RWPE1 (cell line): ENCODE data around the gene TRIB2.

ENCODE experiments used
- CTCF ChIA-PET: fragments of 350-600 bp; sonication (Branson Sonifier 250); formaldehyde crosslinking; extraction: SDS; loops from one replicate; lab custom pipeline; 2021; lab: Yijun Ruan, JAX
- POLR2A ChIA-PET: fragments of 400-600 bp; formaldehyde crosslinking; extraction: SDS; loops from one replicate; lab custom pipeline; 2020; ENCODE audit warnings: antibody characterized with exemption; ENCODE audit not compliant: low non-redundant PET; lab: Yijun Ruan, JAX
- DNase-seq: peaks from one replicate; pipeline ENCODE4 v3.0.0; 2012; ENCODE audit warnings: low spot score
- H3K27ac ChIP-seq: fragments of 450-650 bp; 2 replicates; pipeline ENCODE4 v1.5.1; 2017
- TF ChIP-seq, protein P1 (sequence below): fragments of 450-650 bp; conservative IDR thresholded peaks from 2 replicates; pipeline ENCODE4 v1.5.1; 2017; ENCODE audit warnings: low read depth, mild to moderate bottlenecking

TRIB2 gene

DNA sequence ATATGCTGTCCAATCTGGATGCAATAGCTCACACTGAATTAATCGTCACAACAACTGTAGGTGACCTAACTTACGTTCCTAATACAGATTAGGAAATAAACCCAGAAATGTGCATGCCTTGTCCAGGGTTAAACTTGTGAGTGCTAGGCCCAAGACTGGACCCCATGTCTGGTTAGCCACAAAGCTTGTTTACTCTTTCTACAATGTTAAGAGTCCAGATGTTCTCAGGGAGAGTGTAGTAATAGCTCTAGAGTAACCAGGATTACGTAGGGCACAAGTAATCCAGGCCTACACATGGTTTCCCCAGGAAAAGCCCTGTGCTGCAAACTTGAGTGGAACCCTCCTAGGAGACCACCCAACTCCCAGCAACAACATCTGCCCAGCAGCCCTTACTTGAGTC, 26.2 kb downstream of the TRIB2 start:
- no peak overlapping the region for H3K27ac ChIP-seq
- ChIA-PET CTCF (no interaction called here), POLR2A (no interaction called here)
- TF ChIP-seq, protein P1, sequence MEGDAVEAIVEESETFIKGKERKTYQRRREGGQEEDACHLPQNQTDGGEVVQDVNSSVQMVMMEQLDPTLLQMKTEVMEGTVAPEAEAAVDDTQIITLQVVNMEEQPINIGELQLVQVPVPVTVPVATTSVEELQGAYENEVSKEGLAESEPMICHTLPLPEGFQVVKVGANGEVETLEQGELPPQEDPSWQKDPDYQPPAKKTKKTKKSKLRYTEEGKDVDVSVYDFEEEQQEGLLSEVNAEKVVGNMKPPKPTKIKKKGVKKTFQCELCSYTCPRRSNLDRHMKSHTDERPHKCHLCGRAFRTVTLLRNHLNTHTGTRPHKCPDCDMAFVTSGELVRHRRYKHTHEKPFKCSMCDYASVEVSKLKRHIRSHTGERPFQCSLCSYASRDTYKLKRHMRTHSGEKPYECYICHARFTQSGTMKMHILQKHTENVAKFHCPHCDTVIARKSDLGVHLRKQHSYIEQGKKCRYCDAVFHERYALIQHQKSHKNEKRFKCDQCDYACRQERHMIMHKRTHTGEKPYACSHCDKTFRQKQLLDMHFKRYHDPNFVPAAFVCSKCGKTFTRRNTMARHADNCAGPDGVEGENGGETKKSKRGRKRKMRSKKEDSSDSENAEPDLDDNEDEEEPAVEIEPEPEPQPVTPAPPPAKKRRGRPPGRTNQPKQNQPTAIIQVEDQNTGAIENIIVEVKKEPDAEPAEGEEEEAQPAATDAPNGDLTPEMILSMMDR, result no peak
- no peak for DNase-seq

DNA sequence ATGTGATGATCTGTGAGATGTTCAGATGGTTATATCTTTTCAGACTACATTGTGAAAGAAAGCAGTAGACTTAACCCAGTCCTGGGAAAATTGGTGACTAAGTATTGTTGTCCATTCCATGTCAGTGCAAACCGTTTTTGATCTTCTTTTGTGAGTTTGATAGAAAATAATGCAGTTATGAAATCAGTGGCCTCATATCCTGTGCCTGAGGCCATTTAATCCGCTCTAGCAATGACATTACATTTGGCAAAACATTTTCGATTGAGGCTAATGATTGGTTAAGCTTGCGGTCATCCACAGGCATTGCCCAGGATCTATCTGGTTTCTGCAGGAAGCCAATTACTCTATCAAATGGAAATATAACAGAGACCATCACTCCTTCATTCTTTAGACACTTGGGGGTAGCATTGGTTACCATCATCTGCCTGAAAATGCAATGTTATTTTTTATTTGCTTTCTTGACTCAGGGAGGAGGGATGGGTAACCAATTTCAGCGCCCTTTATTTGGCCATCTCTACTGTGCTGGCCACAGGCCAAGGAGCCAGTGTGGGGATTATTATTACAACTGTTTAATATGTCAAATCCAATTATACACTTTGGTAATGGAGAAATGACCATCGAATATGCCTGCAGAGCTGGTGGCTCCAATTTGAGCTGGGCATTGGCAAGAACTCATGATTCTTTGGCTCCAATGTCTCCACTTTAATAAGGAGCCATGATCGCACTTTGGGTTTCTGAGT, 33.6 kb downstream of the TRIB2 start:
- TF ChIP-seq, protein P1, result no peak
- ChIA-PET POLR2A (no interaction called here), CTCF (no interaction called here)
- no peak for DNase-seq
- H3K27ac ChIP-seq, result no peak overlapping the region

DNA sequence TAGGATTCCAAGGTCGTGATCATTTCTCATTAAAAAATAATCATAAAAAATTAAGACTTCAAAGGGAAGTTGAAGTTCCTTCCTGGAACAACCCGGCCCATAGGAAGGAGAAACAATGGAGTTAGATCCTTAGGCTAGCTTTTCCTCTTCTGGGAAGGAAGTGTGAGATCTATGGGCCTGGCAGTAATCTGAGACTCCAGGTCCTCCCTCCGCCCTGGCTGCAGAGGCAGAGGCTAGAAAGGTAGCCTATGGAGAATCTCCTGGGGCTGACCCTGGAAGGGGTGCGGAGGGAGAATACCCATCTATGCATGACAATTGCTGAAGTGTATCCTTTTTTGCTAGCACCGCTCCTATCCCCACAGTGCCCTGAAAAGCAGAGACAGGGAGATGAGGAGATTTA, 37.9 kb downstream of the TRIB2 start:
- CTCF ChIA-PET, result interaction anchor here (0.8 kb wide), 1 partner anchor 789 kb away, joined by 4 read pairs; no protein-coding TSS in a partner anchor
- no peak overlapping the region for H3K27ac ChIP-seq
- POLR2A ChIA-PET, result no interaction called here
- TF ChIP-seq, protein P1, result no peak
- DNase-seq, result no peak

DNA sequence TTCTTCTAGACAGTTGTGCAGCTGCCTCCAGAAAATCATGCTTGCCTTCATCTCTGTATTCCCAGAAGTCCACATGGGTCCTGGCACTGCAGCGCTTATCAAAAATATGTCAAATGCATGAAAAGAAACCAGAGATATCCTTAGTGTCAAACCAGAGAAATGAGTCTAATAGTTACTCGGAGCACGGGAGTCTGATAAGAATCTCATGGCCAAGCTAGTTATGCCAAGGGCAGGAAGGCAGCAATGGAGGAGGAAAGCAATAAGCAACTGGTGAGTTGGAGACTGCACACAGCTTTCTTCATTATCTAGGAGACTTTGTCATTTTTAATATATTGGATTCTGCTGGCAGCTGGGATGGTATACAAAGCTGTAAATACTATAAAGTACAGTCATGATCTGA, 38.6 kb downstream of the TRIB2 start:
- TF ChIP-seq, protein P1, result no peak
- no peak overlapping the region for H3K27ac ChIP-seq
- ChIA-PET CTCF (interaction anchor here (1.1 kb wide), 1 partner anchor 13 kb away, joined by 5 read pairs; no protein-coding TSS in a partner anchor), POLR2A (no interaction called here)
- DNase-seq, result no peak

DNA sequence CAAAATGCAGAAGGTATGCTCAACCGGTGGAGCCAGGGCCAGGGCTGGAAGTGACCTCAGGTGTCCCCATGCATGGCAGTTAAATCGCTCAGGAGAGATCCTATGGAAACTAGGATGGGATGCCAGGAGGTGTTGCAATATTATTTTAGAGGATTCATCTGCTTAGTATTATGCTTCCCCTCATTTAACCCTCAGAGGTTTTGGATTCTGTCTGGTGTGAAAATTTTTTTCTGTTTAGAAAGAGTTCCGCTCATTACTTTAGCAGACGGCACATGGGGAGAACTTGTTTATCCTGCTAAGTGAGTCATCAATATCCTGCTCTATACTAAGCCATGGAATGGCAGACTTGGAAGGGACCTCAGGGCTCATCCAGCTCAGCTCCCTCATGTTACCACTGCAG, 42.5 kb downstream of the TRIB2 start:
- peak; percentile 61 for DNase-seq
- peak overlapping the region; percentile 71 for H3K27ac ChIP-seq
- TF ChIP-seq, protein P1, result no peak
- ChIA-PET CTCF (interaction anchor here (0.6 kb wide), 1 partner anchor 421 kb away, joined by 3 read pairs; no protein-coding TSS in a partner anchor), POLR2A (no interaction called here)

DNA sequence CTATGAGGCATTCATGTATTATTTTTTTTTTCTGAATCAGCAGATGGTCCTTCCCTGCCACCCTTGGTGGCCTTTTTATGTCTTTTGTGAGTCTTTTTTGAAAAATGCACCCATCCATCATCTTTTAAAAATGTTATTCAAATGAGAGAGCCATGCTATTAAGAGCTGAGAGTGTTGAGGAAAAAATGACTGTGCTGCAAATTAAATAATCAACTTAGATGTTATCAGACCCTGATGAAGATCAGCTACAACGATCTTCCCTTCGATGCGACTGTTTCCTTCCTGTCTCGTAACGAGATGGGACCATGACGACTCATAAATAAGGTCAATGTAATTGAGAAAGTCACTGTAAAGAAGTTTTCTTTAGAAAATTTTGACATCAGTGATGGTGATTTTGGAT, 44.4 kb downstream of the TRIB2 start:
- ChIA-PET POLR2A (no interaction called here), CTCF (interaction anchor here (0.5 to 0.7 kb wide), 2 partner anchors 47 to 170 kb away, joined by 3 read pairs; no protein-coding TSS in a partner anchor)
- no peak overlapping the region for H3K27ac ChIP-seq
- no peak for DNase-seq
- TF ChIP-seq, protein P1, result no peak
